ENCODE data around the gene PHF20. TPM values are rescaled to one million over a fixed set of nuclear protein-coding genes. Genes with fewer than 3 reads are reported as not detected.

PHF20 gene
- total RNA-seq, 1 donor from 2014 or later: 101 TPM

DNA sequence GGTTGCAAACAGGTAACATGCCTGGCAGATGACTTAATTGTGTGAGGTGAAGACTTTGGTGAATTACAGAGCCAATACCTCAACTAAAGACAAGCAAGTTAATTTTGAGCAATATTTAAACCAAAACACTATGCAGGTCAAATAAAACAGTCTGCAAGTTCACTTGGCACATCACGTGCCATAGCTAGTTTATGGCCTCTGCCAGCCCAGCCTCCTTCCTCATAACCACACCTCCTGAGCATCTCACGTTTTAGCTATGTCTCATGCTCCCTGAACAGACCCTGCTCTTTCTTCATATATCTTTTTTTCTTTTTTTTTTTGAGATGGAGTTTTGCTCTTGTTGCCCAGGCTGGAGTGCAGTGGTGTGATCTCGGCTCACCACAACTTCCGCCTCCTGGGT, 192.1 kb downstream of the PHF20 start:
- TF ChIP-seq, protein P1, sequence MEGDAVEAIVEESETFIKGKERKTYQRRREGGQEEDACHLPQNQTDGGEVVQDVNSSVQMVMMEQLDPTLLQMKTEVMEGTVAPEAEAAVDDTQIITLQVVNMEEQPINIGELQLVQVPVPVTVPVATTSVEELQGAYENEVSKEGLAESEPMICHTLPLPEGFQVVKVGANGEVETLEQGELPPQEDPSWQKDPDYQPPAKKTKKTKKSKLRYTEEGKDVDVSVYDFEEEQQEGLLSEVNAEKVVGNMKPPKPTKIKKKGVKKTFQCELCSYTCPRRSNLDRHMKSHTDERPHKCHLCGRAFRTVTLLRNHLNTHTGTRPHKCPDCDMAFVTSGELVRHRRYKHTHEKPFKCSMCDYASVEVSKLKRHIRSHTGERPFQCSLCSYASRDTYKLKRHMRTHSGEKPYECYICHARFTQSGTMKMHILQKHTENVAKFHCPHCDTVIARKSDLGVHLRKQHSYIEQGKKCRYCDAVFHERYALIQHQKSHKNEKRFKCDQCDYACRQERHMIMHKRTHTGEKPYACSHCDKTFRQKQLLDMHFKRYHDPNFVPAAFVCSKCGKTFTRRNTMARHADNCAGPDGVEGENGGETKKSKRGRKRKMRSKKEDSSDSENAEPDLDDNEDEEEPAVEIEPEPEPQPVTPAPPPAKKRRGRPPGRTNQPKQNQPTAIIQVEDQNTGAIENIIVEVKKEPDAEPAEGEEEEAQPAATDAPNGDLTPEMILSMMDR (IDR thresholded peaks at IDR 0.05; ENCODE audit: unreplicated experiment): no peak
- H3K4me3 Mint-ChIP-seq (ENCODE audit: unreplicated experiment): no peak overlapping the region
- H3K36me3 Mint-ChIP-seq (ENCODE audit: low read depth, unreplicated experiment): no peaks in the 10 kb centered on the region
- H3K9me3 Mint-ChIP-seq (ENCODE audit: unreplicated experiment): no peaks in the 10 kb centered on the region
- H3K27ac Mint-ChIP-seq (ENCODE audit: unreplicated experiment): no peak overlapping the region
- no peaks in the 10 kb centered on the region for H3K4me1 Mint-ChIP-seq (ENCODE audit: unreplicated experiment)
- DNase-seq (ENCODE audit: low spot score): no peak
- H3K27me3 Mint-ChIP-seq (ENCODE audit: unreplicated experiment): no peaks in the 10 kb centered on the region

DNA sequence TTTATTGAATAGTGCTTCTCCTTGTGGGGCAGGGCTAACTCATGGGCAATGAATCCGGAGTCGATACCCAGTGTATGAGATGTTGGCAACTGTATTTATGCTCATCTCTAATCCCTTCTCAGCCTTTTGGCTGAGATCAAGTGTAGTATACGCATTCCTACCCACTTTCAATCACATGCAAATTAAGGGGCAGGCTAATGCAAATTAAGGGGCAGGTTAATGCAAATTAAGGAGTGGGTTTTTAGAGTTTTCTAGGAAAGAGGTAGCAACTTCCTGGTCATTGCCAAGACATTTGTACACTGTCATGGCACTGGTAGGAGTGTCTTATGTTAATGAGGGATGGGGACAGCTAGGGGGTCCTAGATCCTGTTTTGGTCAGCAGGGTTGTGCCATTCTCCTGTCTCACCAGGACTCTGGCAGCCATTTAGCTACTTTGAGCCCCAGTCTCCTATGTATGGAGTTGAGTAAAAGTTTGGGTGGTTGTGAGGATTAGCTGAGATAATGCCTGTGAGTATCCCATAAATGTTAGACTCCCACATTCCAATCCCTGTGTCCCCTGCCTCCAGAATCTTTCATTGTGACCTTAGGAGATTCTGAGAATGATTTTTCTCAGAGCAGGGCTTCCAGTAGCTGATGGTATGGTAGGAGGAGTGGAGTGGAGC, 196.3 kb downstream of the PHF20 start, which contains the start of gene CNBD2:
CNBD2 (plus strand) TSS at position 612 of the 662 bp plus-strand sequence. CDS start 173 bp downstream, outside the sequence.
- H3K27me3 Mint-ChIP-seq (ENCODE audit: unreplicated experiment): no peaks in the 10 kb centered on the region
- H3K36me3 Mint-ChIP-seq (ENCODE audit: low read depth, unreplicated experiment): no peaks in the 10 kb centered on the region
- DNase-seq (ENCODE audit: low spot score): no peak
- H3K9me3 Mint-ChIP-seq (ENCODE audit: unreplicated experiment): no peaks in the 10 kb centered on the region
- H3K4me3 Mint-ChIP-seq (ENCODE audit: unreplicated experiment): no peak within 1 kb of the TSS
- TF ChIP-seq, protein P1 (IDR thresholded peaks at IDR 0.05; ENCODE audit: unreplicated experiment): no peak
- H3K27ac Mint-ChIP-seq (ENCODE audit: unreplicated experiment): no peak within 1 kb of the TSS
- no peaks in the 10 kb centered on the region for H3K4me1 Mint-ChIP-seq (ENCODE audit: unreplicated experiment)

DNA sequence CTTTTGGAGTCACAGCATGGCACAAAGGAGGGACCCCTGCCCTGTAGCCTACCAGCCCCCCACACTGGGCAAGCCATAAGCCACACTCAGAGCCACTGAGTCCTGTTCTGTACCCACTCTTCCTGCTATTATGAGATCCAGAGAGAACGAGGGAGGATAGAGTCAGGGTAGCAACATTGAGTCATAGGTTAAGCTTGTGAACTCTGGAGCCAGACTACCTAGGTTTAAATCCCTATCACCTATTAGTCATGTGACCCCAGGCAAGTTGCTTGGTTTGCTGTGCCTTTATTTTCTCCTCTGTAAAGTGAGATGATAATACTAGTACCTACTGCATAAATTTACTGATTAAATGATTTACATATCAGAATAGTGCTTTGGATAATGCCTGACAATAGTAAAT, 197.1 kb downstream of the PHF20 start:
- no peak overlapping the region for H3K4me3 Mint-ChIP-seq (ENCODE audit: unreplicated experiment)
- DNase-seq (ENCODE audit: low spot score): no peak
- no peaks in the 10 kb centered on the region for H3K36me3 Mint-ChIP-seq (ENCODE audit: low read depth, unreplicated experiment)
- no peaks in the 10 kb centered on the region for H3K27me3 Mint-ChIP-seq (ENCODE audit: unreplicated experiment)
- no peaks in the 10 kb centered on the region for H3K9me3 Mint-ChIP-seq (ENCODE audit: unreplicated experiment)
- H3K27ac Mint-ChIP-seq (ENCODE audit: unreplicated experiment): no peak overlapping the region
- H3K4me1 Mint-ChIP-seq (ENCODE audit: unreplicated experiment): no peaks in the 10 kb centered on the region
- TF ChIP-seq, protein P1 (IDR thresholded peaks at IDR 0.05; ENCODE audit: unreplicated experiment): no peak

DNA sequence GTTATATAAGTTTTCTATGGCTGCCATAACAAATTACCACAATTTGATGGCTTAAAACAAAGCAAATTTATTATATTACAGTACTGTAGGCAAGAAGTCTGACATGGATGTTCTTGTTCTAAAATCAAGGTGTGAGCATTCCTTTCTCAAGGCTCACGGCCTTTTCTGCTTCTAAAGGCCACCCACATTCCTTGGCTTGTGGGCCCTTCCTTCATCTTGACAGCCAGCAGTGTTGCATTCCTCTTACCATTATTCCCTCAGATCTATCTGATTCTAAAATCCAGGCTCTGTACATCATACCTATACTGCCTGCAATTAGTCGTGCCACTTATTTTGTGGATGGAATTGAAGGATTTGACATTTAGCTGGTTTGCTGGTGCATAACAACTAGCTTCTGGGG, 200.2 kb downstream of the PHF20 start:
- no peak overlapping the region for H3K4me3 Mint-ChIP-seq (ENCODE audit: unreplicated experiment)
- no peak overlapping the region for H3K27ac Mint-ChIP-seq (ENCODE audit: unreplicated experiment)
- TF ChIP-seq, protein P1 (IDR thresholded peaks at IDR 0.05; ENCODE audit: unreplicated experiment): no peak
- H3K4me1 Mint-ChIP-seq (ENCODE audit: unreplicated experiment): peaks cover 11% of the 10 kb centered on the region
- DNase-seq (ENCODE audit: low spot score): no peak
- H3K27me3 Mint-ChIP-seq (ENCODE audit: unreplicated experiment): no peaks in the 10 kb centered on the region
- no peaks in the 10 kb centered on the region for H3K9me3 Mint-ChIP-seq (ENCODE audit: unreplicated experiment)
- no peaks in the 10 kb centered on the region for H3K36me3 Mint-ChIP-seq (ENCODE audit: low read depth, unreplicated experiment)

DNA sequence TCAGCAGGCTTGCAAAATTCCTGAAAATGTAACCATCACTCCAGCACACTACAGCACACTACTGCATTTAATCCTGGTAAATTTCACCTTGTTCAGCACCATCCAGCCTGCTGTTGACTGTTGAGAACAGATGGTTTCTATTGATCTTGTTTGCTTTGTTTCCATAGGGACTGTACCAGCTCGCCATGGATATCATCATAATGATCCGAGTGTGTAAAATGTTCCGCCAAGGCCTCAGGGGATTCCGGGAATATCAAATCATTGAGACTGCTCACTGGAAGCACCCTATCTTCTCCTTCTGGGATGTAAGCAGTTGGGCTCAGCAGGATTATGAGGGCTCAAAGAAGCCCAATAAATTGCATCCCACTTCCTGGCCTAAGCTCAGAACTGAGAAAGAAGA, 200.6 kb downstream of the PHF20 start:
- H3K4me1 Mint-ChIP-seq (ENCODE audit: unreplicated experiment): peaks cover 11% of the 10 kb centered on the region
- no peak overlapping the region for H3K4me3 Mint-ChIP-seq (ENCODE audit: unreplicated experiment)
- no peaks in the 10 kb centered on the region for H3K27me3 Mint-ChIP-seq (ENCODE audit: unreplicated experiment)
- TF ChIP-seq, protein P1 (IDR thresholded peaks at IDR 0.05; ENCODE audit: unreplicated experiment): no peak
- H3K36me3 Mint-ChIP-seq (ENCODE audit: low read depth, unreplicated experiment): no peaks in the 10 kb centered on the region
- H3K27ac Mint-ChIP-seq (ENCODE audit: unreplicated experiment): no peak overlapping the region
- DNase-seq (ENCODE audit: low spot score): no peak
- no peaks in the 10 kb centered on the region for H3K9me3 Mint-ChIP-seq (ENCODE audit: unreplicated experiment)
